Heart right ventricle (tissue), 16 donors: ENCODE results near the gene RNPEP. TPM values are rescaled to one million over a fixed set of nuclear protein-coding genes. Genes with fewer than 3 reads are reported as not detected.

Source experiments
- ATAC-seq, 8 donors: fragments of 200-7000 bp; cut with Tn5 transposase; one replicate each; pipeline ENCODE4 v1.9.1; 2020; ENCODE audit warnings: mild to moderate bottlenecking in 8 of 8, moderate library complexity in 8 of 8, moderate number of reproducible peaks in 1 of 8
- DNase-seq, 2 donors: peaks; one replicate each; pipeline ENCODE4 v3.0.0-alpha.2; 2020
- H3K27ac ChIP-seq, 10 donors: fragments of 200-600 bp; sonication (generic) in 2 of 10; one replicate each; pipeline versions ENCODE4 v1.5.0 to v1.8.0; 2020 to 2022; ENCODE audit warnings: mild to moderate bottlenecking in 3 of 10
- H3K27me3 ChIP-seq, 7 donors: fragments of 200-600 bp; one replicate each; pipeline ENCODE4 v1.8.0; 2021 to 2022; ENCODE audit warnings: mild to moderate bottlenecking in 2 of 7
- H3K36me3 ChIP-seq, 9 donors: fragments of 200-600 bp; sonication (generic) in 1 of 9; one replicate each; pipeline versions ENCODE4 v1.5.0 to v1.8.0; 2020 to 2022; ENCODE audit warnings: mild to moderate bottlenecking in 2 of 9
- H3K4me1 ChIP-seq, 9 donors: fragments of 200-600 bp; sonication (generic) in 1 of 9; one replicate each; pipeline versions ENCODE4 v1.5.0 to v1.8.0; 2020 to 2022; ENCODE audit warnings: mild to moderate bottlenecking in 4 of 9
- H3K4me3 ChIP-seq, 10 donors: fragments of 200-600 bp; sonication (generic) in 2 of 10; one replicate each; pipeline versions ENCODE4 v1.5.0 to v1.8.0; 2020 to 2022; ENCODE audit warnings: mild to moderate bottlenecking in 7 of 10, moderate library complexity in 2 of 10
- H3K9me3 ChIP-seq, 11 donors: fragments of 200-600 bp in 10 of 11; sonication (generic) in 2 of 11; one replicate each; pipeline versions ENCODE4 v1.5.0 to v1.8.0; 2013 to 2022; ENCODE audit warnings: mild to moderate bottlenecking in 2 of 11, control low read depth in 1 of 11, moderate library complexity in 1 of 11
- CTCF ChIP-seq, 9 donors: fragments of 200-600 bp; sonication (generic) in 2 of 9; IDR thresholded peaks; one replicate each; pipeline versions ENCODE4 v1.5.0 to v1.8.0; 2021 to 2022; ENCODE audit warnings: antibody characterized with exemption in 9 of 9, mild to moderate bottlenecking in 5 of 9, moderate library complexity in 1 of 9
- WGBS, 2 donors: extraction: QIAGEN DNeasy Blood & Tissue Kit; methylation state at CpG; one replicate each; pipeline ENCODE4 v1.1.7; 2013; ENCODE audit warnings: inconsistent platforms in 1 of 2; 5-methylcytosine and 5-hydroxymethylcytosine counted together
- intact Hi-C, 10 donors: fragments of 100-400 bp; cut with DNase I; formaldehyde crosslinking; loops; one replicate each; pipeline versions ENCODE4 v1.11.1 to v1.14.2; 2022
- polyA plus RNA-seq, 2 donors: library from polyadenylated mRNA; stranded (reverse); fragments of 200-250 nt; gene quantifications; one replicate each; pipeline ENCODE4 v1.2.3, GENCODE V29; 2013
- total RNA-seq, 10 donors: library from RNA; stranded (reverse); fragmentation: NEBNext Ultra II Directional in 3 of 10; extraction: Animal tissue kit (Norgen Biotek cat#: 25700) in 3 of 10; gene quantifications; one replicate each; pipeline versions ENCODE4 v1.2.1 to v1.2.4, GENCODE V29; 2021 to 2023
- donor health status: Arrhythmogenic right ventricular cardiomyopathy.
- donor health status: ischemic (EF 13 %, LVEDD 7.1; RV severe dilation, severe dysfunction).
- donor health status: healthy with polysubstance abuse.
- donor health status: DM: no; HTN: yes; CAD: no.
- donor health status: DM: no; HTN: no; CAD: no.
- donor health status: ischemic (EF 25% LVEDD 6.9; RV normal size, moderate dysfunction).
- donor health status: ischemic (EF 25% LVEDD 5.7; RV mildly dilated, moderate dysfunction).
- donor health status: healthy.
- donor health status: DM: yes; HTN: yes; CAD: no.
- donor health status: Ischemic cardiomyopathy.
- donor health status: ischemic (EF 35%, LVEDD 5.7; RV mildly dilated, moderate dysfunction).
- donor health status: nonischemic (EF 11% LVEDD 7.7; RV severe dilation, severe dysfunction).
- donor health status: DM: yes; HTN: yes; CAD: no.
- donor health status: PGD.
- donor health status: ischemic (EF 29% LVEDD 5.4; RV normal size, mild dysfunction).
- donor health status: nonischemic (EF 23%, LVEDD 6.1; RV moderate dilation, normal function).

The RNPEP gene
- total and polyA plus RNA-seq, 12 donors = 11.1 to 27.4 (median 15.7) TPM

- WGBS, 2 donors = 53% methylated on average over 6 of the region's 6 CpGs
- peaks cover 0 to 4% (median 0%) of the 10 kb centered on the region in 9 donors for H3K4me1 ChIP-seq
- no peak overlapping the region for H3K4me3 ChIP-seq
- intact Hi-C loops = no loop called here
- no peaks in the 10 kb centered on the region for H3K36me3 ChIP-seq
- H3K9me3 ChIP-seq = no peaks in the 10 kb centered on the region
- ATAC-seq (no peak), DNase-seq (no peak)
- TF ChIP-seq CTCF (IDR thresholded peaks at IDR 0.05) = no peak
- peaks cover 0 to 4% (median 0%) of the 10 kb centered on the region in 7 donors for H3K27me3 ChIP-seq
- H3K27ac ChIP-seq = no peak overlapping the region
Observed at GRCh38 chr1:202023001-202023433, 40.6 kb downstream of the RNPEP start.

- 80 to 89% methylated on average over 5 of the region's 5 CpGs for WGBS, 2 donors
- no peaks in the 10 kb centered on the region for H3K9me3 ChIP-seq
- H3K27me3 ChIP-seq = no peaks in the 10 kb centered on the region
- DNase-seq (no peak), ATAC-seq (no peak)
- no peak overlapping the region for H3K27ac ChIP-seq
- intact Hi-C loops = no loop called here
- TF ChIP-seq CTCF (IDR thresholded peaks at IDR 0.05) = no peak
- no peaks in the 10 kb centered on the region for H3K36me3 ChIP-seq
- no peaks in the 10 kb centered on the region for H3K4me1 ChIP-seq
- H3K4me3 ChIP-seq = no peak overlapping the region
Observed at GRCh38 chr1:202029171-202029665, 46.8 kb downstream of the RNPEP start.

- no peaks in the 10 kb centered on the region for H3K36me3 ChIP-seq
- ATAC-seq (no peak), DNase-seq (no peak)
- intact Hi-C loops = no loop called here
- TF ChIP-seq CTCF (IDR thresholded peaks at IDR 0.05) = no peak
- H3K27ac ChIP-seq = no peak overlapping the region
- H3K27me3 ChIP-seq = no peaks in the 10 kb centered on the region
- no peaks in the 10 kb centered on the region for H3K4me1 ChIP-seq
- no peaks in the 10 kb centered on the region for H3K9me3 ChIP-seq
- no peak overlapping the region for H3K4me3 ChIP-seq
- whole genome bisulfite sequencing, 2 donors = 82 to 85% methylated on average over 2 of the region's 2 CpGs
Observed at GRCh38 chr1:202029727-202030126, 47.3 kb downstream of the RNPEP start.

- no peak for DNase-seq
- intact Hi-C loops = no loop called here
- H3K27me3 ChIP-seq = no peaks in the 10 kb centered on the region
- no peak for TF ChIP-seq CTCF (IDR thresholded peaks at IDR 0.05)
- H3K27ac ChIP-seq = no peak overlapping the region
- 83 to 84% methylated on average over 4 of the region's 4 CpGs for WGBS, 2 donors
- no peaks in the 10 kb centered on the region for H3K36me3 ChIP-seq
- ATAC-seq = no peak
- H3K9me3 ChIP-seq = no peaks in the 10 kb centered on the region
- H3K4me1 ChIP-seq = peaks cover 0 to 9% (median 0%) of the 10 kb centered on the region in 9 donors
- no peak overlapping the region for H3K4me3 ChIP-seq
Observed at GRCh38 chr1:202031796-202032195, 49.3 kb downstream of the RNPEP start.
